ENCODE measurements around the gene GMDS. TPM values are rescaled to one million over a fixed set of nuclear protein-coding genes. Genes with fewer than 3 reads are reported as not detected.

GMDS gene
- total and polyA plus RNA-seq, 2 donors (not counting 3 experiments of a cell fraction or from before 2014, with no cell fraction given) = 9.8 to 23.5 TPM

DNA sequence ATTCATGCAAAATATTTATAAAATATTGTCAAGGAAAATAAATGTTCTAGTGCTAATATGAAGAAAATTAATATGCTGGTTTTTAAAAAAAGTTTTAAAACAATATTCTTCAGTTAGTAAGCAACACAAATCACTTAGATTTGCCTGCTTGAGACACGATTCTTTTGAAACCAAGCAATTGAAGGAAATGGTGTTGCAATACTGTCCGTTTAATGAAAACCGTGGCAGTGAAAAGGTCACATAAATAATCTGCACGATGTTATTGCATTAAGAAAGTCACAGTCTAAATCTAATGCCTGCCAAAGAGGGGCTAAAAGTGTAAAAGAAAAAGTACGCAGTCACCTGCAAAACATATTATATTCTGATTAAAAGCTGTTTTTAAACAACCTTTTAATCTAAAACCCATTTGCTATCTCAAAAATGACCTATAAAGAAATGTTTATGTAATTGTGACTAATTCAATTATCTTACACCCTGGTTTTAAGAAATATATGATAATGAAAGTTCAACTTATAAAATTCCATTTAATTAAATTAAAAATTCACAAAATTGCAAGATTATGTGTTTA, 143.0 kb downstream of the GMDS start:
- DNase-seq (ENCODE audit: low read depth, low spot score) = peak; percentile 80
- no peak overlapping the region for H3K9ac ChIP-seq (replicated peaks; ENCODE audit: extremely low read depth, insufficient read depth, low read length)
- H3K27ac ChIP-seq (ENCODE audit: insufficient read depth, low read depth, low read length) = no peak overlapping the region
- ChIA-PET CTCF (interaction anchor here (0.7 to 3.4 kb wide), 4 partner anchors 207 to 498 kb away, joined by 3 to 49 read pairs (median 11); partner anchors contain the start of gene FOXC1), POLR2A (interaction anchor here (0.7 kb wide), 1 partner anchor 486 kb away, joined by 3 read pairs; no protein-coding TSS in a partner anchor)
- intact Hi-C loops (cut with micrococcal nuclease) = loop anchor here (5.0 kb wide), 1 partner anchor 210 kb away; no protein-coding TSS in a partner anchor
- H3K27me3 ChIP-seq (ENCODE audit: control insufficient read depth in 2 of 2, insufficient read depth in 2 of 2, low read length in 2 of 2) = no peaks in the 10 kb centered on the region
- H3K4me3 ChIP-seq (replicated peaks in 1 of 3; ENCODE audit: insufficient read depth in 1 of 3, low read depth in 1 of 3, low read length in 3 of 3) = no peak overlapping the region
- H4K20me1 ChIP-seq (replicated peaks; ENCODE audit: control insufficient read depth, extremely low read depth, insufficient read depth, low read length) = no peaks in the 10 kb centered on the region
- no peaks in the 10 kb centered on the region for H3K79me2 ChIP-seq (ENCODE audit: control insufficient read depth, insufficient read depth, low read length)
- H3K4me2 ChIP-seq (ENCODE audit: insufficient read depth, low read length) = peak overlapping the region; percentile 93
- H2AFZ ChIP-seq (ENCODE audit: low read depth, low read length) = no peak overlapping the region
- BruUV-seq (replicated peaks) = no TSS peak
- no peaks in the 10 kb centered on the region for H3K36me3 ChIP-seq (ENCODE audit: control insufficient read depth in 2 of 2, extremely low read depth in 1 of 2, insufficient read depth in 2 of 2, low read length in 2 of 2)
- TF ChIP-seq EZH2 (IDR thresholded peaks at IDR 0.05; ENCODE audit: borderline replicate concordance, low read depth, low read length, severe bottlenecking) = no peak
- H3K4me1 ChIP-seq (ENCODE audit: control insufficient read depth, extremely low read depth, insufficient read depth, low read length) = peaks cover 21% of the 10 kb centered on the region
- no peaks in the 10 kb centered on the region for H3K9me1 ChIP-seq (replicated peaks; ENCODE audit: control insufficient read depth, extremely low read depth, insufficient read depth, low read length)
- dilution Hi-C loops (cut with MboI; ENCODE audit: extremely low pct_ligation_motif_present, low sequenced_read_pairs) = loop anchor here (25.0 kb wide), 3 partner anchors 315 to 535 kb away; partner anchors contain the start of gene FOXC1
- no peak for FAIRE-seq
- no peaks in the 10 kb centered on the region for H3K9me3 ChIP-seq (replicated peaks; ENCODE audit: control insufficient read depth, insufficient read depth, low read length)

DNA sequence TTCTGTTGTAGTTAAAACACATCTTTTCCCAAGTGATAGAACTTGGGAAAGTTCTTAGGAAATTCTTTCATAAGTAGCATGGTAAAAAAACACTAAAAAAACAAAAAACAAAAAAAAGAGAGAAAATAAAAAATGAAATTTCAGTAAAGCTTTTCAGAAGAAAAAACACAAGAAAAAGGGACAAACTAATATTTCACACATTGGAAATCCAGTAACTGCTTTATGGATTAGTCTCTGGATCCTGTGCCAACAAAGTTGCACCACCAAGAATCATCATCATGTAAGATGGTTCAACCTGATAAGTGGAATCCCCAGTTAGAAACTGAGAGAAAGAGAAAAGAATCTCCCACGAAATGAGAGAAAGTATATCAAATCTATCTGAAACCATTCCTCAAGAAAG, 144.2 kb downstream of the GMDS start:
- Histone ChIP-seq H3K9me1 (replicated peaks; ENCODE audit: control insufficient read depth, extremely low read depth, insufficient read depth, low read length) (no peaks in the 10 kb centered on the region), H3K9ac (replicated peaks; ENCODE audit: extremely low read depth, insufficient read depth, low read length) (no peak overlapping the region), H3K36me3 (ENCODE audit: control insufficient read depth in 2 of 2, extremely low read depth in 1 of 2, insufficient read depth in 2 of 2, low read length in 2 of 2) (no peaks in the 10 kb centered on the region), H3K27me3 (ENCODE audit: control insufficient read depth in 2 of 2, insufficient read depth in 2 of 2, low read length in 2 of 2) (no peaks in the 10 kb centered on the region), H3K27ac (ENCODE audit: insufficient read depth, low read depth, low read length) (no peak overlapping the region), H3K4me2 (ENCODE audit: insufficient read depth, low read length) (no peak overlapping the region), H4K20me1 (replicated peaks; ENCODE audit: control insufficient read depth, extremely low read depth, insufficient read depth, low read length) (no peaks in the 10 kb centered on the region), H3K79me2 (ENCODE audit: control insufficient read depth, insufficient read depth, low read length) (no peaks in the 10 kb centered on the region), H3K4me1 (ENCODE audit: control insufficient read depth, extremely low read depth, insufficient read depth, low read length) (peaks cover 21% of the 10 kb centered on the region), H3K9me3 (replicated peaks; ENCODE audit: control insufficient read depth, insufficient read depth, low read length) (no peaks in the 10 kb centered on the region), H2AFZ (ENCODE audit: low read depth, low read length) (no peak overlapping the region), H3K4me3 (replicated peaks in 1 of 3; ENCODE audit: insufficient read depth in 1 of 3, low read depth in 1 of 3, low read length in 3 of 3) (no peak overlapping the region)
- ChIA-PET CTCF (interaction anchor here (1.2 kb wide), 1 partner anchor 17 kb away, joined by 3 read pairs; no protein-coding TSS in a partner anchor), POLR2A (no interaction called here)
- BruUV-seq (replicated peaks) = no TSS peak
- intact Hi-C loops (cut with micrococcal nuclease) (loop anchor here (5.0 kb wide), 1 partner anchor 209 kb away; no protein-coding TSS in a partner anchor), dilution Hi-C loops (cut with MboI; ENCODE audit: extremely low pct_ligation_motif_present, low sequenced_read_pairs) (loop anchor here (25.0 kb wide), 3 partner anchors 314 to 536 kb away; partner anchors contain the start of gene FOXC1)
- TF ChIP-seq, protein P1, sequence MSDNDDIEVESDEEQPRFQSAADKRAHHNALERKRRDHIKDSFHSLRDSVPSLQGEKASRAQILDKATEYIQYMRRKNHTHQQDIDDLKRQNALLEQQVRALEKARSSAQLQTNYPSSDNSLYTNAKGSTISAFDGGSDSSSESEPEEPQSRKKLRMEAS (IDR thresholded peaks at IDR 0.05; ENCODE audit: insufficient read depth, insufficient read length) = no peak
- DNase-seq (ENCODE audit: low read depth, low spot score) (no peak), FAIRE-seq (no peak)

All from endothelial cell of umbilical vein (primary cell).